ENCODE data around the gene RAB38.

- TF ChIP-seq CTCF (conservative IDR thresholded peaks at IDR 0.05; ENCODE audit: low read depth, low read length) (no peak), EZH2 (IDR thresholded peaks at IDR 0.05; ENCODE audit: low read length, unreplicated experiment) (no peak)
These were observed 109.2 kb downstream of the RAB38 start for GRCh38 chr11:88066090-88066489.
